Measurements from ENCODE around the gene PARVG. TPM values are rescaled to one million over a fixed set of nuclear protein-coding genes. Genes with fewer than 3 reads are reported as not detected.

PARVG gene
- total and polyA plus RNA-seq, 12 donors, result 0.90 to 16.2 (median 2.1) TPM

DNA sequence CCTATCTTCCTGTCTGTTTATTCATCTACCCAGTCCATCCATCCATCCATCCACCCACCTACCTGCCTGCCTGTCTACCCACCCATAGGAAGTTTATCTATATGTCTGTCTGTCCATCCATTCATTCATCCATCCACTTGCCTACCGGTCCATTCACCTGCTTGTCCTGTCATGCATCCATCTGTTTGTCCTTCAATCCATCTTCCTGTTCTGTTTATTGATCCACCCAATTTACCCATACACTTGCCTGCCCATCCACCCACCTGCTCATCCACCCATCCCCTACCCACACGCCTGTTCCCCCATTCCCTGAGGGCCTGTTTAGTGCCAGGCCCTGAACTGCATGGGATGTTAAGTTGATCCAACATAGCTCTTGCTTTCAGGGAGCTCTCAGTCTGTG, 18.4 kb downstream of the PARVG start:
- intact Hi-C loops (cut with DNase I), result no loop called here
- ATAC-seq (no peak), DNase-seq (no peak)
- Histone ChIP-seq H3K9me3 (no peaks in the 10 kb centered on the region), H3K4me1 (peaks cover 0 to 6% (median 0%) of the 10 kb centered on the region in 9 donors), H3K4me3 (no peak overlapping the region), H3K27me3 (peaks cover 0 to 26% (median 6%) of the 10 kb centered on the region in 7 donors), H3K36me3 (peaks cover 0 to 46% (median 0%) of the 10 kb centered on the region in 9 donors), H3K27ac (no peak overlapping the region)
- TF ChIP-seq, protein P1, sequence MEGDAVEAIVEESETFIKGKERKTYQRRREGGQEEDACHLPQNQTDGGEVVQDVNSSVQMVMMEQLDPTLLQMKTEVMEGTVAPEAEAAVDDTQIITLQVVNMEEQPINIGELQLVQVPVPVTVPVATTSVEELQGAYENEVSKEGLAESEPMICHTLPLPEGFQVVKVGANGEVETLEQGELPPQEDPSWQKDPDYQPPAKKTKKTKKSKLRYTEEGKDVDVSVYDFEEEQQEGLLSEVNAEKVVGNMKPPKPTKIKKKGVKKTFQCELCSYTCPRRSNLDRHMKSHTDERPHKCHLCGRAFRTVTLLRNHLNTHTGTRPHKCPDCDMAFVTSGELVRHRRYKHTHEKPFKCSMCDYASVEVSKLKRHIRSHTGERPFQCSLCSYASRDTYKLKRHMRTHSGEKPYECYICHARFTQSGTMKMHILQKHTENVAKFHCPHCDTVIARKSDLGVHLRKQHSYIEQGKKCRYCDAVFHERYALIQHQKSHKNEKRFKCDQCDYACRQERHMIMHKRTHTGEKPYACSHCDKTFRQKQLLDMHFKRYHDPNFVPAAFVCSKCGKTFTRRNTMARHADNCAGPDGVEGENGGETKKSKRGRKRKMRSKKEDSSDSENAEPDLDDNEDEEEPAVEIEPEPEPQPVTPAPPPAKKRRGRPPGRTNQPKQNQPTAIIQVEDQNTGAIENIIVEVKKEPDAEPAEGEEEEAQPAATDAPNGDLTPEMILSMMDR (IDR thresholded peaks at IDR 0.05), result no peak
- 88 to 89% methylated on average over 2 of the region's 2 CpGs for WGBS, 2 donors

DNA sequence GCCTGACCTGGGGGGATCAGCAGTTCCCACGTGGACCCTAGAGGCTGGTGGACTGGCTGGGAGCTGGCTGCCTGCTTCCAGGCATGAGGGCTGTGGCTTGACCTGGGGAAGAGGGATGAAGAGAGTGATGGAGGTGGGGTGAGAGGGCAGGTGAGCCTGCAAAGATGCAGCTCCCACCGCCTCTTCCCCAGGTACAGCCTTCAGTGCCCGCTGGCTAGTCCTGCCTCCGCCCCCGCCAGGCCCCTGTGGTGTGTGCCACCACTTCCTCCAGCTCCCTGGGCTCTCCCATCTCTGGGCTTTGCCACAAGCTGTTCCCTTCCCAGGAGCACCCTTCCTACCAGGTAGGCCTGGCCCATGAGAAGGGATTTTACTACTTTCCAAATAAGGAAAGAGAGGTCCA, 19.1 kb downstream of the PARVG start:
- WGBS, 2 donors, result 90 to 92% methylated on average over 5 of the region's 5 CpGs
- peaks cover 0 to 23% (median 6%) of the 10 kb centered on the region in 7 donors for H3K27me3 ChIP-seq
- H3K4me3 ChIP-seq, result no peak overlapping the region
- H3K27ac ChIP-seq, result no peak overlapping the region
- intact Hi-C loops (cut with DNase I), result no loop called here
- H3K4me1 ChIP-seq, result peaks cover 0 to 6% (median 0%) of the 10 kb centered on the region in 9 donors
- TF ChIP-seq, protein P1 (IDR thresholded peaks at IDR 0.05), result no peak
- DNase-seq, result no peak
- H3K9me3 ChIP-seq, result no peaks in the 10 kb centered on the region
- peaks cover 0 to 49% (median 0%) of the 10 kb centered on the region in 9 donors for H3K36me3 ChIP-seq
- ATAC-seq, result no peak

DNA sequence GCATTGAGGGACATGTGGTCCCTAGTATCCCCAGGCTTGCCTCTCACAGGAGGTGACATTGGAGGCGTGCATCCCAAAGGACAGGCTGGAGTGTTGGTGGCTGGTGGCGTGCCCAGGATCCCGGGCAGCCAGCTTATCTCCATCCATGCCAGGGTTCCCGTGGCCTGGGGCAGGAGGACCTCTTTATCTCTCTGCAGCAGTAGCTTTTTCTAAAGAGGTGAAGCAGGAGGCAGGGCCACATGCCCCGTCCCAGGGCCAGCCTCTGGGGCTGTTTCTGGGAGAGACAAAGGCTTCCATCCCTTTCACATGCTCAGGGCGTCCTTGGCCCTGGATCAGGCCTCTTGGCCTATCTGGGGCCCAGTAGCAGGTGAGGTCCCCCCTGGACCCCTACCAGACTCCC, 19.7 kb downstream of the PARVG start:
- TF ChIP-seq, protein P1 (IDR thresholded peaks at IDR 0.05), result no peak
- H3K27me3 ChIP-seq, result peaks cover 0 to 23% (median 6%) of the 10 kb centered on the region in 7 donors
- H3K9me3 ChIP-seq, result no peaks in the 10 kb centered on the region
- H3K36me3 ChIP-seq, result peaks cover 0 to 49% (median 0%) of the 10 kb centered on the region in 9 donors
- intact Hi-C loops (cut with DNase I), result no loop called here
- H3K4me3 ChIP-seq, result no peak overlapping the region
- WGBS, 2 donors, result 74 to 78% methylated on average over 6 of the region's 6 CpGs
- ATAC-seq, result peak in 2 of 8 donors; percentile 23 to 24
- no peak for DNase-seq
- no peak overlapping the region for H3K27ac ChIP-seq
- peaks cover 0 to 6% (median 0%) of the 10 kb centered on the region in 9 donors for H3K4me1 ChIP-seq

DNA sequence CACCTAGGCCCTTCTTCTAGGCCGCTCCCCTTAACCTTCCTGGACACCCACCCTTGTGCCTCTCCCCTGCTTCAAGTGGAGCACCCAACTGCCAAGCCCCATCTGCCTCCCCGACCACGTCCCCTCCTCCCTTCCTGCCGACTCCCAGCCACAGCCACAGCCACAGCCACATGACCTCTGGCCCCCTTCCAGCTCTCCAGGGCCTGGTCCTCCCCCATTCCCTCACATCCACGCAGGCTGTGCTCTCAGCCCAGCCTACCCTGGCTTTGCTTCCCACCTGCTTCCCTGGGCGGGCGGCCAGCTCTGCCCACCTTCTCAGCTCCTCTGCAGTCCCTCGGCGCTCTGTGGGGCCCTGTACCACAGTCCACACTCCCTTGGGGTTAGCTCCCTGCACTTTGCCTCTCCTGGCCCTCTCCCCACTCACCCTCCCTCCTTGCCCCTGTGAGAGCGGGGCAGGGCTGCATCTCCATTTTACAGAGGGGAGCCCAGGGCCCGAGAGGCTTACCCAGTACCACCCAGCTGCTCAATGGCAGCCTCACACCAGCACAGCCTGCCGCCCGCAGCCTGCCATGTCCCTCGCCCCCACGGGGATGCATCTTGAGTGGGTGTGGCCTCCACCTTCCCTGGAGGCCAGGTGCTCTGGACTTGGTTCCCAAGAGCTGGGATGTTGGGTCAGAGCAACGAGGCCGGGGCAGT, 20.3 kb downstream of the PARVG start:
- Histone ChIP-seq H3K9me3 (no peaks in the 10 kb centered on the region), H3K27me3 (peaks cover 0 to 26% (median 6%) of the 10 kb centered on the region in 7 donors), H3K4me3 (no peak overlapping the region), H3K27ac (no peak overlapping the region), H3K36me3 (peaks cover 0 to 53% (median 0%) of the 10 kb centered on the region in 9 donors), H3K4me1 (peaks cover 0 to 6% (median 0%) of the 10 kb centered on the region in 9 donors)
- TF ChIP-seq, protein P1 (IDR thresholded peaks at IDR 0.05), result no peak
- 68% methylated on average over 17 of the region's 17 CpGs for WGBS, 2 donors
- DNase-seq, result no peak
- ATAC-seq, result peak in 5 of 8 donors; percentile 8 to 29 (median 23)
- intact Hi-C loops (cut with DNase I), result no loop called here

Measured in heart right ventricle (tissue), 16 donors.